Activated naive CD4-positive, alpha-beta T cell treated with anti-CD3 and anti-CD28 coated beads, Interleukin-2, amount 50 U/mL, for 24 hours (primary cell): Measurements from ENCODE around the gene SPOCK1.

ENCODE experiments used
- H3K27ac Mint-ChIP-seq: one replicate; pipeline ENCODE4 v1.8.0; 2021; ENCODE audit warnings: mild to moderate bottlenecking, mixed read lengths
- H3K27me3 Mint-ChIP-seq: one replicate; pipeline ENCODE4 v1.8.0; 2021; ENCODE audit warnings: mixed read lengths
- H3K36me3 Mint-ChIP-seq: one replicate; pipeline ENCODE4 v1.8.0; 2021; ENCODE audit warnings: mixed read lengths
- H3K4me1 Mint-ChIP-seq: one replicate; pipeline ENCODE4 v1.8.0; 2021; ENCODE audit warnings: mixed read lengths
- H3K4me3 Mint-ChIP-seq: one replicate; pipeline ENCODE4 v1.8.0; 2021; ENCODE audit warnings: mild to moderate bottlenecking, mixed read lengths
- H3K9me3 Mint-ChIP-seq: one replicate; pipeline ENCODE4 v1.8.0; 2021; ENCODE audit warnings: mixed read lengths

The SPOCK1 gene

GRCh38 chr5:137119321-137119720, 379.8 kb downstream of the SPOCK1 start:
- Mint-ChIP-seq H3K4me3 (no peak overlapping the region), H3K9me3 (no peaks in the 10 kb centered on the region), H3K27me3 (peaks cover 11% of the 10 kb centered on the region), H3K36me3 (no peaks in the 10 kb centered on the region), H3K27ac (no peak overlapping the region), H3K4me1 (no peaks in the 10 kb centered on the region)

- Mint-ChIP-seq H3K9me3 (no peaks in the 10 kb centered on the region), H3K4me3 (no peak overlapping the region), H3K27ac (no peak overlapping the region), H3K27me3 (peaks cover 11% of the 10 kb centered on the region), H3K4me1 (no peaks in the 10 kb centered on the region), H3K36me3 (no peaks in the 10 kb centered on the region)
Measured at GRCh38 chr5:137118629-137119028, 380.5 kb downstream of the SPOCK1 start.

GRCh38 chr5:137115152-137115551, 384.0 kb downstream of the SPOCK1 start:
- Mint-ChIP-seq H3K36me3 (no peaks in the 10 kb centered on the region), H3K27ac (no peak overlapping the region), H3K27me3 (peaks cover 13% of the 10 kb centered on the region), H3K4me3 (no peak overlapping the region), H3K4me1 (no peaks in the 10 kb centered on the region), H3K9me3 (no peaks in the 10 kb centered on the region)

- no peak overlapping the region for H3K4me3 Mint-ChIP-seq
Measured at GRCh38 chr5:137114529-137114928, 384.6 kb downstream of the SPOCK1 start.

GRCh38 chr5:137113939-137114338, 385.2 kb downstream of the SPOCK1 start:
- peaks cover 6% of the 10 kb centered on the region for H3K9me3 Mint-ChIP-seq
- no peak overlapping the region for H3K4me3 Mint-ChIP-seq
- no peak overlapping the region for H3K27ac Mint-ChIP-seq
- peaks cover 14% of the 10 kb centered on the region for H3K27me3 Mint-ChIP-seq
- H3K36me3 Mint-ChIP-seq: no peaks in the 10 kb centered on the region
- H3K4me1 Mint-ChIP-seq: no peaks in the 10 kb centered on the region

More at GRCh38 chr5:137114529-137114928, 384.6 kb downstream of the SPOCK1 start:
- no peak overlapping the region for H3K27ac Mint-ChIP-seq
- H3K9me3 Mint-ChIP-seq: peaks cover 6% of the 10 kb centered on the region
- H3K36me3 Mint-ChIP-seq: no peaks in the 10 kb centered on the region
- no peaks in the 10 kb centered on the region for H3K4me1 Mint-ChIP-seq
- H3K27me3 Mint-ChIP-seq: peaks cover 17% of the 10 kb centered on the region

- Mint-ChIP-seq H3K27ac (no peak overlapping the region), H3K4me1 (no peaks in the 10 kb centered on the region), H3K9me3 (peaks cover 6% of the 10 kb centered on the region), H3K27me3 (peaks cover 14% of the 10 kb centered on the region), H3K36me3 (no peaks in the 10 kb centered on the region), H3K4me3 (no peak overlapping the region)
Measured at GRCh38 chr5:137113161-137113560, 386.0 kb downstream of the SPOCK1 start.

GRCh38 chr5:137105351-137106035, 393.6 kb downstream of the SPOCK1 start:
- Mint-ChIP-seq H3K27ac (no peak overlapping the region), H3K9me3 (peaks cover 6% of the 10 kb centered on the region), H3K27me3 (peaks cover 3% of the 10 kb centered on the region), H3K4me1 (no peaks in the 10 kb centered on the region), H3K36me3 (no peaks in the 10 kb centered on the region), H3K4me3 (no peak overlapping the region)

- Mint-ChIP-seq H3K27me3 (peaks cover 1% of the 10 kb centered on the region), H3K4me1 (no peaks in the 10 kb centered on the region), H3K9me3 (no peaks in the 10 kb centered on the region), H3K4me3 (no peak overlapping the region), H3K27ac (no peak overlapping the region), H3K36me3 (no peaks in the 10 kb centered on the region)
Measured at GRCh38 chr5:137101544-137101943, 397.6 kb downstream of the SPOCK1 start.

- no peaks in the 10 kb centered on the region for H3K4me1 Mint-ChIP-seq
- peaks cover 1% of the 10 kb centered on the region for H3K27me3 Mint-ChIP-seq
- H3K36me3 Mint-ChIP-seq: no peaks in the 10 kb centered on the region
- H3K4me3 Mint-ChIP-seq: no peak overlapping the region
- no peak overlapping the region for H3K27ac Mint-ChIP-seq
- no peaks in the 10 kb centered on the region for H3K9me3 Mint-ChIP-seq
Measured at GRCh38 chr5:137099651-137100050, 399.5 kb downstream of the SPOCK1 start.

- no peaks in the 10 kb centered on the region for H3K9me3 Mint-ChIP-seq
- H3K4me1 Mint-ChIP-seq: no peaks in the 10 kb centered on the region
Measured at GRCh38 chr5:137098663-137099062, 400.5 kb downstream of the SPOCK1 start.

GRCh38 chr5:137098238-137098637, 400.9 kb downstream of the SPOCK1 start:
- peaks cover 1% of the 10 kb centered on the region for H3K27me3 Mint-ChIP-seq
- H3K4me3 Mint-ChIP-seq: no peak overlapping the region
- no peaks in the 10 kb centered on the region for H3K36me3 Mint-ChIP-seq
- no peaks in the 10 kb centered on the region for H3K9me3 Mint-ChIP-seq
- H3K27ac Mint-ChIP-seq: no peak overlapping the region
- no peaks in the 10 kb centered on the region for H3K4me1 Mint-ChIP-seq

More at GRCh38 chr5:137098663-137099062, 400.5 kb downstream of the SPOCK1 start:
- no peak overlapping the region for H3K4me3 Mint-ChIP-seq
- H3K27me3 Mint-ChIP-seq: peaks cover 1% of the 10 kb centered on the region
- no peak overlapping the region for H3K27ac Mint-ChIP-seq
- no peaks in the 10 kb centered on the region for H3K36me3 Mint-ChIP-seq

GRCh38 chr5:137097203-137097602, 401.9 kb downstream of the SPOCK1 start:
- no peak overlapping the region for H3K4me3 Mint-ChIP-seq
- H3K27ac Mint-ChIP-seq: no peak overlapping the region
- H3K27me3 Mint-ChIP-seq: peaks cover 1% of the 10 kb centered on the region
- H3K36me3 Mint-ChIP-seq: no peaks in the 10 kb centered on the region
- no peaks in the 10 kb centered on the region for H3K9me3 Mint-ChIP-seq
- H3K4me1 Mint-ChIP-seq: no peaks in the 10 kb centered on the region

- Mint-ChIP-seq H3K4me1 (no peaks in the 10 kb centered on the region), H3K36me3 (no peaks in the 10 kb centered on the region), H3K27ac (no peak overlapping the region), H3K9me3 (no peaks in the 10 kb centered on the region), H3K4me3 (no peak overlapping the region), H3K27me3 (peaks cover 1% of the 10 kb centered on the region)
Measured at GRCh38 chr5:137096149-137097103, 402.7 kb downstream of the SPOCK1 start.

- Mint-ChIP-seq H3K27ac (no peak overlapping the region), H3K36me3 (no peaks in the 10 kb centered on the region), H3K4me1 (no peaks in the 10 kb centered on the region), H3K27me3 (peaks cover 1% of the 10 kb centered on the region), H3K9me3 (no peaks in the 10 kb centered on the region), H3K4me3 (no peak overlapping the region)
Measured at GRCh38 chr5:137095597-137095996, 403.5 kb downstream of the SPOCK1 start.

GRCh38 chr5:137092831-137093230, 406.3 kb downstream of the SPOCK1 start:
- Mint-ChIP-seq H3K9me3 (no peaks in the 10 kb centered on the region), H3K36me3 (no peaks in the 10 kb centered on the region), H3K27ac (no peak overlapping the region), H3K27me3 (no peaks in the 10 kb centered on the region), H3K4me1 (no peaks in the 10 kb centered on the region), H3K4me3 (no peak overlapping the region)

- Mint-ChIP-seq H3K9me3 (no peaks in the 10 kb centered on the region), H3K4me1 (no peaks in the 10 kb centered on the region), H3K27me3 (no peaks in the 10 kb centered on the region), H3K4me3 (no peak overlapping the region), H3K36me3 (no peaks in the 10 kb centered on the region), H3K27ac (no peak overlapping the region)
Measured at GRCh38 chr5:137091472-137091871, 407.7 kb downstream of the SPOCK1 start.
